ENCODE results near the gene HMG20A. TPM values are rescaled to one million over a fixed set of nuclear protein-coding genes. Genes with fewer than 3 reads are reported as not detected.

The HMG20A gene
- polyA plus RNA-seq, 3 donors: 11.6 to 26.4 (median 17.7) TPM

DNA sequence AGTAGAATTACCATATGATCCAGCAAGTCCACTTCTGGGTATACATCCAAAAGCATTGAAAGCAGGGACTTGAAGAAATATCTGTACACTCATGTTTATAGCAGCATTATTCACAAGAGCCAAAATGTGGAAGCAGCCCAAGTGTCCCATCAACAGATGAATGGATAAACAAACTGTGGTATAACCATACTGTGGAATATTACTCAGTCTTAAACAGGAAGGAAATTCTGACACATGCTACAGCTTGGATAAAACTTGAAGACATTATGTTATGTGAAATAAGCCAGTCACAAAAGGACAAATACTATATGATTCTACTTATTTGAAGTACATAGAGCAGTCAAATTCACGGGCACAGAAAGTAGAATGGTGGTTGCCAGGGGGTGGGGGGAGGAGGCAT is 91.2 kb downstream of the HMG20A start:
- Histone ChIP-seq H3K79me2 (ENCODE audit: insufficient read depth, low read length) (no peaks in the 10 kb centered on the region), H3K9ac (ENCODE audit: insufficient read depth, low read length, poor library complexity, severe bottlenecking) (no peak overlapping the region), H3K36me3 (replicated peaks in 1 of 2; ENCODE audit: control insufficient read depth in 1 of 2, insufficient read depth in 2 of 2, low read length in 2 of 2) (no peaks in the 10 kb centered on the region), H3K27ac (ENCODE audit: low read depth in 1 of 2, low read length in 2 of 2) (no peak overlapping the region), H3K4me3 (replicated peaks in 1 of 3; ENCODE audit: low read depth in 2 of 3, low read length in 3 of 3) (no peak overlapping the region), H2AFZ (ENCODE audit: insufficient read depth, low read depth, low read length, poor library complexity, severe bottlenecking) (no peak overlapping the region), H3K27me3 (ENCODE audit: control insufficient read depth in 2 of 2, insufficient read depth in 2 of 2, low read length in 2 of 2) (peaks cover 0 to 8% of the 10 kb centered on the region in 2 donors), H4K20me1 (ENCODE audit: insufficient read depth, low read length) (no peaks in the 10 kb centered on the region), H3K4me1 (ENCODE audit: control insufficient read depth in 1 of 2, insufficient read depth in 2 of 2, low read length in 2 of 2) (peaks cover 19 to 21% of the 10 kb centered on the region in 2 donors), H3K9me3 (replicated peaks in 1 of 2; ENCODE audit: control insufficient read depth in 1 of 2, insufficient read depth in 1 of 2, low read length in 2 of 2) (peaks cover 0 to 2% of the 10 kb centered on the region in 2 donors), H3K4me2 (replicated peaks; ENCODE audit: extremely low read depth, low read length, poor library complexity, severe bottlenecking) (no peak overlapping the region)
- no peak for TF ChIP-seq CTCF (IDR thresholded peaks at IDR 0.05)
- no peak overlapping the region for H3K27ac Mint-ChIP-seq
- no CpG with 5 or more reads among the region's 1 CpG for WGBS (ENCODE audit: insufficient coverage)
- H3K4me1 Mint-ChIP-seq: peaks cover 24% of the 10 kb centered on the region
- H3K9me3 Mint-ChIP-seq: peaks cover 0 to 10% (median 4%) of the 10 kb centered on the region in 7 donors
- H3K36me3 Mint-ChIP-seq: no peaks in the 10 kb centered on the region
- H3K27me3 Mint-ChIP-seq (ENCODE audit: low read depth in 3 of 3): peaks cover 25 to 57% (median 45%) of the 10 kb centered on the region in 3 donors
- intact Hi-C loops (cut with micrococcal nuclease): no loop called here
- no peak overlapping the region for H3K4me3 Mint-ChIP-seq
- peak in 1 of 3 donors; percentile 13 for DNase-seq

GRCh38 chr15:77513226-77513625 is 92.5 kb downstream of the HMG20A start:
- H3K79me2 ChIP-seq (ENCODE audit: insufficient read depth, low read length): no peaks in the 10 kb centered on the region
- H3K36me3 ChIP-seq (replicated peaks in 1 of 2; ENCODE audit: control insufficient read depth in 1 of 2, insufficient read depth in 2 of 2, low read length in 2 of 2): no peaks in the 10 kb centered on the region
- H3K27me3 ChIP-seq (ENCODE audit: control insufficient read depth in 2 of 2, insufficient read depth in 2 of 2, low read length in 2 of 2): peaks cover 0 to 4% of the 10 kb centered on the region in 2 donors
- no peak overlapping the region for H3K4me2 ChIP-seq (replicated peaks; ENCODE audit: extremely low read depth, low read length, poor library complexity, severe bottlenecking)
- no peak overlapping the region for H2AFZ ChIP-seq (ENCODE audit: insufficient read depth, low read depth, low read length, poor library complexity, severe bottlenecking)
- no peak overlapping the region for H3K9ac ChIP-seq (ENCODE audit: insufficient read depth, low read length, poor library complexity, severe bottlenecking)
- intact Hi-C loops (cut with micrococcal nuclease): no loop called here
- DNase-seq: no peak
- Mint-ChIP-seq H3K4me3 (no peak overlapping the region), H3K4me1 (peaks cover 10% of the 10 kb centered on the region), H3K27ac (no peak overlapping the region), H3K27me3 (ENCODE audit: low read depth in 3 of 3) (peaks cover 21 to 48% (median 40%) of the 10 kb centered on the region in 3 donors), H3K9me3 (peaks cover 0 to 10% (median 4%) of the 10 kb centered on the region in 7 donors), H3K36me3 (no peaks in the 10 kb centered on the region)
- no peaks in the 10 kb centered on the region for H4K20me1 ChIP-seq (ENCODE audit: insufficient read depth, low read length)
- 94% methylated on average over 4 of the region's 4 CpGs for WGBS (ENCODE audit: insufficient coverage)
- H3K27ac ChIP-seq (ENCODE audit: low read depth in 1 of 2, low read length in 2 of 2): no peak overlapping the region
- peaks cover 7 to 9% of the 10 kb centered on the region in 2 donors for H3K4me1 ChIP-seq (ENCODE audit: control insufficient read depth in 1 of 2, insufficient read depth in 2 of 2, low read length in 2 of 2)
- peaks cover 0 to 2% of the 10 kb centered on the region in 2 donors for H3K9me3 ChIP-seq (replicated peaks in 1 of 2; ENCODE audit: control insufficient read depth in 1 of 2, insufficient read depth in 1 of 2, low read length in 2 of 2)
- H3K4me3 ChIP-seq (replicated peaks in 1 of 3; ENCODE audit: low read depth in 2 of 3, low read length in 3 of 3): no peak overlapping the region
- TF ChIP-seq CTCF (IDR thresholded peaks at IDR 0.05): no peak

All from CD14-positive monocyte (primary cell).